Body of pancreas (tissue), 4 donors: ENCODE measurements around the gene SLC38A3.

ENCODE experiments used
- CTCF ChIP-seq, 7 experiments: fragments of 450-650 bp in 4 of 7; fragments of 200-600 bp in 3 of 7; sonication (generic) in 3 of 7; IDR thresholded peaks; one replicate each; pipeline ENCODE4 v1.5.1; 2016 to 2019; ENCODE audit warnings: antibody characterized with exemption in 7 of 7
- POLR2A ChIP-seq, 3 donors: fragments of 450-650 bp; IDR thresholded peaks; one replicate each; pipeline ENCODE4 v1.6.1; 2016; ENCODE audit warnings: antibody characterized with exemption in 3 of 3, mild to moderate bottlenecking in 2 of 3

- TF ChIP-seq CTCF (IDR thresholded peaks at IDR 0.05) (peak in 1 of 7 experiments; percentile 9), POLR2A (IDR thresholded peaks at IDR 0.05) (peak; percentile 84 to 90 (median 85))
Measured at GRCh38 chr3:50268703-50269451, 63.8 kb downstream of the SLC38A3 start, which contains the start of gene SEMA3B.
